Activated B cell treated with CpG ODN at 0.5 μM for 24 hours (primary cell): ENCODE data around the gene HSP90AA1. TPM values are rescaled to one million over a fixed set of nuclear protein-coding genes. Genes with fewer than 3 reads are reported as not detected.

Experiments
- ATAC-seq: fragments of 200-7000 bp; cut with Tn5 transposase; one replicate; pipeline ENCODE4 v1.10.0; 2021; ENCODE audit warnings: low read depth, mild to moderate bottlenecking, moderate library complexity
- CTCF ChIA-PET: fragments of 350-600 bp; sonication (Branson Sonifier 250); formaldehyde crosslinking; loops from one replicate; lab custom pipeline; 2021; ENCODE audit warnings: antibody characterized with exemption; lab: Charles Lee
- POLR2A ChIA-PET: fragments of 350-600 bp; sonication (Branson Sonifier 250); formaldehyde crosslinking; loops from one replicate; lab custom pipeline; 2021; ENCODE audit warnings: antibody characterized with exemption; lab: Charles Lee
- DNase-seq: peaks from one replicate; pipeline ENCODE4 v3.0.0; 2022
- H3K27ac Mint-ChIP-seq: one replicate; pipeline ENCODE4 v1.8.0; 2020; ENCODE audit warnings: mixed read lengths
- H3K27me3 Mint-ChIP-seq: one replicate; pipeline ENCODE4 v1.8.0; 2021; ENCODE audit warnings: mixed read lengths
- H3K36me3 Mint-ChIP-seq: one replicate; pipeline ENCODE4 v1.8.0; 2021; ENCODE audit warnings: low read depth, mixed read lengths
- H3K4me1 Mint-ChIP-seq: one replicate; pipeline ENCODE4 v1.8.0; 2021; ENCODE audit warnings: mixed read lengths
- H3K4me3 Mint-ChIP-seq: one replicate; pipeline ENCODE4 v1.8.0; 2020; ENCODE audit warnings: mild to moderate bottlenecking, mixed read lengths
- H3K9me3 Mint-ChIP-seq: one replicate; pipeline ENCODE4 v1.8.0; 2020; ENCODE audit warnings: mixed read lengths
- CTCF ChIP-seq: fragments of 200-600 bp; IDR thresholded peaks from one replicate; pipeline ENCODE4 v1.8.0; 2022; ENCODE audit warnings: antibody characterized with exemption, mild to moderate bottlenecking
- intact Hi-C: fragments of 100-400 bp; cut with micrococcal nuclease; formaldehyde crosslinking; loops from one replicate; pipeline ENCODE4 v1.15.1; 2024
- total RNA-seq: library from RNA; stranded (reverse); gene quantifications from 2 replicates; pipeline ENCODE4 v1.2.3, GENCODE V29; 2022

HSP90AA1 gene
- total RNA-seq, 1 donor from 2014 or later = 435 TPM

- TF ChIP-seq CTCF = no peak
- no peak overlapping the region for H3K4me3 Mint-ChIP-seq
- ATAC-seq (no peak), DNase-seq (no peak)
- intact Hi-C loops = no loop called here
- H3K36me3 Mint-ChIP-seq = peaks cover 89% of the 10 kb centered on the region
- CTCF ChIA-PET = no interaction called here
- POLR2A ChIA-PET = no interaction called here
- no peaks in the 10 kb centered on the region for H3K27me3 Mint-ChIP-seq
- H3K9me3 Mint-ChIP-seq = no peaks in the 10 kb centered on the region
- H3K27ac Mint-ChIP-seq = no peak overlapping the region
- H3K4me1 Mint-ChIP-seq = no peaks in the 10 kb centered on the region
Measured at GRCh38 chr14:102035914-102036313, 50.9 kb downstream of the HSP90AA1 start.

- H3K36me3 Mint-ChIP-seq = peaks cover 89% of the 10 kb centered on the region
- no peaks in the 10 kb centered on the region for H3K27me3 Mint-ChIP-seq
- no peak overlapping the region for H3K4me3 Mint-ChIP-seq
Measured at GRCh38 chr14:102034301-102034700, 52.5 kb downstream of the HSP90AA1 start.

GRCh38 chr14:102033241-102033640 lies 53.6 kb downstream of the HSP90AA1 start:
- ChIA-PET POLR2A (interaction anchor here (0.5 kb wide), 1 partner anchor 39 kb away, joined by 3 read pairs; no protein-coding TSS in a partner anchor), CTCF (no interaction called here)
- Mint-ChIP-seq H3K36me3 (peaks cover 89% of the 10 kb centered on the region), H3K27me3 (no peaks in the 10 kb centered on the region), H3K27ac (no peak overlapping the region), H3K9me3 (no peaks in the 10 kb centered on the region), H3K4me3 (no peak overlapping the region), H3K4me1 (no peaks in the 10 kb centered on the region)
- ATAC-seq (no peak), DNase-seq (no peak)
- intact Hi-C loops = no loop called here
- TF ChIP-seq CTCF = no peak

More at GRCh38 chr14:102034301-102034700, 52.5 kb downstream of the HSP90AA1 start:
- H3K27ac Mint-ChIP-seq = no peak overlapping the region
- intact Hi-C loops = no loop called here
- H3K4me1 Mint-ChIP-seq = no peaks in the 10 kb centered on the region
- ChIA-PET POLR2A (no interaction called here), CTCF (no interaction called here)
- no peak for TF ChIP-seq CTCF
- ATAC-seq (no peak), DNase-seq (no peak)
- no peaks in the 10 kb centered on the region for H3K9me3 Mint-ChIP-seq

Other genes starting within 250 kb of the HSP90AA1 start
- 208 and 236 TPM in 2 replicates for gene DYNC1H1, start 122.5 kb downstream of the HSP90AA1 start, total RNA-seq
- 41.1 and 42.3 TPM in 2 replicates for gene WDR20, start 52.9 kb upstream of the HSP90AA1 start, total RNA-seq
- gene MOK, start 218.1 kb upstream of the HSP90AA1 start, total RNA-seq = 1.8 and 3.1 TPM in 2 replicates
- 17.1 and 17.6 TPM in 2 replicates for gene ZNF839, start 232.7 kb upstream of the HSP90AA1 start, total RNA-seq